H1 (cell line): Measurements from ENCODE around the gene OLFML2A. TPM values are rescaled to one million over a fixed set of nuclear protein-coding genes. Genes with fewer than 3 reads are reported as not detected.
A peak's percentile ranks its signal among the peaks of the same experiment; 100 is the strongest.

Experiments
- CTCF ChIA-PET: fragments of 300-600 bp; sonication (Branson Sonifier 250); formaldehyde crosslinking; loops from one replicate; lab custom pipeline; 2021; ENCODE audit not compliant: partially characterized antibody; lab: Charles Lee
- POLR2A ChIA-PET: fragments of 300-600 bp; sonication (Branson Sonifier 250); formaldehyde crosslinking; loops from one replicate; lab custom pipeline; 2021; ENCODE audit warnings: inconsistent platforms; ENCODE audit not compliant: partially characterized antibody; lab: Charles Lee
- DNase-seq, 2 experiments: peaks; one replicate each; pipeline versions ENCODE4 v3.0.0 to v3.0.0-alpha.2; 2010 to 2022; ENCODE audit warnings: low spot score in 2 of 2, low read depth in 1 of 2, mixed read lengths in 1 of 2
- FAIRE-seq: peaks from 2 replicates; lab custom pipeline; 2011; peaks lifted over from hg19 to GRCh38; lab: Jason Lieb, UNC
- H2AFZ ChIP-seq: 2 replicates; pipeline ENCODE4 v1.8.1; 2012; ENCODE audit warnings: low read length, inconsistent platforms
- H2AK5ac ChIP-seq: 2 replicates; pipeline ENCODE4 v1.6.1; 2013; ENCODE audit warnings: low read depth, low read length
- H2BK120ac ChIP-seq: replicated peaks from 2 replicates; pipeline ENCODE3; 2013; ENCODE audit warnings: low read depth, low read length, inconsistent platforms
- H2BK12ac ChIP-seq: 2 replicates; pipeline ENCODE4 v1.6.1; 2013; ENCODE audit warnings: low read depth, low read length
- H2BK15ac ChIP-seq: 2 replicates; pipeline ENCODE4 v1.6.1; 2013; ENCODE audit warnings: low read length
- H2BK20ac ChIP-seq: 2 replicates; pipeline ENCODE4 v1.6.1; 2013; ENCODE audit warnings: low read length
- H2BK5ac ChIP-seq: 2 replicates; pipeline ENCODE4 v1.6.1; 2013; ENCODE audit warnings: low read depth, low read length
- H3K14ac ChIP-seq: 2 replicates; pipeline ENCODE4 v1.6.1; 2013; ENCODE audit warnings: inconsistent platforms; ENCODE audit not compliant: insufficient read length
- H3K18ac ChIP-seq: 2 replicates; pipeline ENCODE4 v1.6.1; 2013; ENCODE audit warnings: low read length; ENCODE audit errors: extremely low read depth
- H3K23ac ChIP-seq: 2 replicates; pipeline ENCODE4 v1.6.1; 2013; ENCODE audit warnings: inconsistent platforms; ENCODE audit not compliant: insufficient read length
- H3K23me2 ChIP-seq: 2 replicates; pipeline ENCODE4 v1.6.1; 2013; ENCODE audit warnings: low read depth, low read length
- H3K27ac ChIP-seq: 2 replicates; pipeline ENCODE4 v1.6.1; 2011; ENCODE audit warnings: low read depth, low read length, inconsistent platforms
- H3K27me3 ChIP-seq, 4 experiments: replicated peaks in 1 of 4; 1 replicate in 1 of 4; 2 replicates in 3 of 4; pipeline versions ENCODE4 v1.6.1 to v1.8.1; 2011 to 2013; ENCODE audit warnings: low read length in 3 of 4, mild to moderate bottlenecking in 3 of 4, inconsistent platforms in 2 of 4, mixed read lengths in 2 of 4, moderate library complexity in 1 of 4; ENCODE audit not compliant: control insufficient read depth in 3 of 4, insufficient read depth in 3 of 4; ENCODE audit errors: extremely low read depth in 1 of 4
- H3K36me3 ChIP-seq, 4 experiments: 2 replicates each; pipeline versions ENCODE4 v1.6.1 to v1.8.1; 2011 to 2013; ENCODE audit warnings: mild to moderate bottlenecking in 4 of 4, low read length in 3 of 4, moderate library complexity in 2 of 4, control low read depth in 1 of 4, inconsistent platforms in 1 of 4; ENCODE audit not compliant: insufficient read depth in 4 of 4, control insufficient read depth in 2 of 4
- H3K4ac ChIP-seq: replicated peaks from 2 replicates; pipeline ENCODE3; 2013; ENCODE audit warnings: low read length, low read depth, mixed read lengths, inconsistent platforms; ENCODE audit not compliant: insufficient read length
- H3K4me1 ChIP-seq, 4 experiments: replicated peaks in 1 of 4; 1 replicate in 1 of 4; 2 replicates in 3 of 4; pipeline versions ENCODE4 v1.6.1 to v1.8.1; 2011 to 2013; ENCODE audit warnings: low read length in 3 of 4, inconsistent platforms in 2 of 4, mixed read lengths in 1 of 4; ENCODE audit not compliant: insufficient read depth in 4 of 4, control insufficient read depth in 3 of 4
- H3K4me2 ChIP-seq, 2 experiments: 2 replicates each; pipeline versions ENCODE4 v1.6.1 to v1.8.1; 2011 to 2013; ENCODE audit warnings: low read depth in 2 of 2, low read length in 2 of 2, control low read depth in 1 of 2, inconsistent platforms in 1 of 2, mild to moderate bottlenecking in 1 of 2; ENCODE audit not compliant: insufficient read depth in 1 of 2
- H3K4me3 ChIP-seq, 4 experiments: fragments of 200-600, 300-600 bp in 1 of 4; sonication (generic), shearing (Covaris generic), sonication (Bioruptor Twin) in 1 of 4; 2 replicates each; pipeline versions ENCODE4 v1.5.1 to v1.8.1; 2011 to 2016; ENCODE audit warnings: low read length in 4 of 4, low read depth in 3 of 4, control low read depth in 2 of 4, inconsistent platforms in 2 of 4, mild to moderate bottlenecking in 2 of 4, mixed read lengths in 1 of 4, moderate library complexity in 1 of 4; ENCODE audit not compliant: insufficient read depth in 2 of 4; ENCODE audit errors: extremely low read depth in 1 of 4
- H3K56ac ChIP-seq: replicated peaks from 2 replicates; pipeline ENCODE3; 2013; ENCODE audit warnings: low read depth, mild to moderate bottlenecking, mixed read lengths, low read length, inconsistent platforms; ENCODE audit not compliant: insufficient read length
- H3K79me1 ChIP-seq: 2 replicates; pipeline ENCODE4 v1.6.1; 2013; ENCODE audit warnings: low read depth, low read length, control low read depth
- H3K79me2 ChIP-seq, 2 experiments: 2 replicates each; pipeline versions ENCODE4 v1.6.1 to v1.8.1; 2012 to 2013; ENCODE audit warnings: low read length in 2 of 2, mild to moderate bottlenecking in 2 of 2, inconsistent platforms in 1 of 2; ENCODE audit not compliant: insufficient read depth in 2 of 2, control insufficient read depth in 1 of 2
- H3K9ac ChIP-seq, 4 experiments: replicated peaks in 1 of 4; 1 replicate in 1 of 4; 2 replicates in 3 of 4; pipeline versions ENCODE4 v1.6.1 to v1.8.1; 2011 to 2013; ENCODE audit warnings: low read depth in 3 of 4, low read length in 3 of 4, control low read depth in 2 of 4, mild to moderate bottlenecking in 2 of 4, moderate library complexity in 2 of 4, inconsistent platforms in 1 of 4; ENCODE audit errors: extremely low read depth in 1 of 4
- H3K9me3 ChIP-seq, 2 experiments: 2 replicates each; pipeline versions ENCODE4 v1.6.1 to v1.8.1; 2012 to 2013; ENCODE audit warnings: mild to moderate bottlenecking in 2 of 2, moderate library complexity in 2 of 2, control low read depth in 1 of 2, inconsistent platforms in 1 of 2, low read depth in 1 of 2, low read length in 1 of 2, mixed read lengths in 1 of 2; ENCODE audit not compliant: insufficient read depth in 2 of 2
- H4K20me1 ChIP-seq, 2 experiments: replicated peaks in 1 of 2; 2 replicates each; pipeline versions ENCODE3 to v1.8.1; 2011 to 2013; ENCODE audit warnings: inconsistent platforms in 2 of 2, low read length in 2 of 2, mild to moderate bottlenecking in 1 of 2; ENCODE audit not compliant: insufficient read depth in 2 of 2, control insufficient read depth in 1 of 2
- H4K5ac ChIP-seq: 2 replicates; pipeline ENCODE4 v1.6.1; 2013; ENCODE audit warnings: low read length, low read depth, mixed read lengths, inconsistent platforms; ENCODE audit not compliant: insufficient read length
- H4K8ac ChIP-seq: 2 replicates; pipeline ENCODE4 v1.8.0; 2013; ENCODE audit warnings: mild to moderate bottlenecking, moderate library complexity, low read length, inconsistent platforms; ENCODE audit not compliant: insufficient read depth; ENCODE audit errors: extremely low read depth
- H4K91ac ChIP-seq: replicated peaks from 2 replicates; pipeline ENCODE3; 2013; ENCODE audit warnings: low read length, mixed read lengths, inconsistent platforms; ENCODE audit not compliant: insufficient read length
- EGR1 ChIP-seq: IDR thresholded peaks from 2 replicates; pipeline ENCODE4 v1.6.1; 2011; ENCODE audit warnings: low read depth, low read length, borderline replicate concordance
- EP300 ChIP-seq, 2 experiments: IDR thresholded peaks; 1 replicate in 1 of 2; 2 replicates in 1 of 2; pipeline ENCODE4 v1.6.1; 2011 to 2012; ENCODE audit warnings: low read depth in 2 of 2, low read length in 2 of 2, mild to moderate bottlenecking in 2 of 2, borderline replicate concordance in 1 of 2, inconsistent platforms in 1 of 2, moderate library complexity in 1 of 2
- GTF2F1 ChIP-seq: IDR thresholded peaks from 2 replicates; pipeline ENCODE4 v1.6.1; 2012; ENCODE audit warnings: low read depth, low read length, improper control_type of control experiment, borderline replicate concordance
- KDM4A ChIP-seq: IDR thresholded peaks from one replicate; pipeline ENCODE4 v1.7.1; 2012; ENCODE audit warnings: low read depth, mild to moderate bottlenecking, moderate library complexity, low read length, inconsistent platforms; ENCODE audit not compliant: severe bottlenecking
- NRF1 ChIP-seq: IDR thresholded peaks from 2 replicates; pipeline ENCODE4 v1.6.1; 2011; ENCODE audit warnings: mild to moderate bottlenecking, low read depth, low read length, improper control_type of control experiment
- POLR2AphosphoS5 ChIP-seq: IDR thresholded peaks from 2 replicates; pipeline ENCODE4 v1.6.1; 2011; ENCODE audit warnings: low read depth, low read length
- RAD21 ChIP-seq, 2 experiments: IDR thresholded peaks in 1 of 2; conservative IDR thresholded peaks in 1 of 2; 2 replicates each; pipeline ENCODE4 v1.6.1; 2011; ENCODE audit warnings: low read depth in 2 of 2, low read length in 2 of 2, improper control_type of control experiment in 1 of 2, inconsistent platforms in 1 of 2, mild to moderate bottlenecking in 1 of 2, moderate library complexity in 1 of 2
- RNF2 ChIP-seq: fragments of 200-900, 300-1000 bp; sonication (generic); IDR thresholded peaks from 2 replicates; pipeline ENCODE4 v1.7.1; 2016; ENCODE audit warnings: borderline replicate concordance, low read depth, mild to moderate bottlenecking, antibody characterized with exemption, low read length; ENCODE audit not compliant: poor library complexity, severe bottlenecking; ENCODE audit errors: missing control alignments
- WGBS, 2 experiments: shearing (Covaris generic) in 1 of 2; methylation state at CpG; one replicate each; pipeline versions ENCODE4 v1.1.6 to v1.1.7; 2013 to 2015; ENCODE audit warnings: low lambda C conversion rate in 2 of 2, mixed read lengths in 2 of 2, inconsistent platforms in 1 of 2, low coverage in 1 of 2, missing lambda C conversion rate in 1 of 2; ENCODE audit not compliant: insufficient replicate concordance in 2 of 2, insufficient coverage in 1 of 2, insufficient read length in 1 of 2; ENCODE audit errors: extremely low coverage in 1 of 2, missing lambda C conversion rate in 1 of 2; 5-methylcytosine and 5-hydroxymethylcytosine counted together
- polyA plus RNA-seq, 7 experiments: library from polyadenylated mRNA; depleted of rRNA in 3 of 7; stranded (reverse) in 5 of 7; unstranded in 2 of 7; fragments of >200 nt in 5 of 7; fragments of 200-250 nt in 2 of 7; gene quantifications; 1 replicate in 5 of 7; 2 replicates in 1 of 7; 4 replicates in 1 of 7; pipeline versions ENCODE4 v1.2.1 to v1.2.3, GENCODE V29; 2011 to 2013; ENCODE audit warnings: missing spikeins in 2 of 7, mixed read lengths in 2 of 7
- total RNA-seq: library from RNA; stranded (reverse); fragmentation: NEBNext Ultra II Directional; extraction: Animal tissue kit (Norgen Biotek cat#: 25700); gene quantifications from 2 replicates; pipeline ENCODE4 v1.2.1, GENCODE V29; 2021
- TF ChIP-seq, protein P1 (sequence below): IDR thresholded peaks from 2 replicates; pipeline ENCODE4 v1.6.1; 2011; ENCODE audit warnings: low read length, improper control_type of control experiment

OLFML2A gene
- total and polyA plus RNA-seq, 2 of the 8 experiments (the other 6 are each of a cell fraction or from before 2014, with no cell fraction given), result 7.8 to 11.5 TPM

DNA sequence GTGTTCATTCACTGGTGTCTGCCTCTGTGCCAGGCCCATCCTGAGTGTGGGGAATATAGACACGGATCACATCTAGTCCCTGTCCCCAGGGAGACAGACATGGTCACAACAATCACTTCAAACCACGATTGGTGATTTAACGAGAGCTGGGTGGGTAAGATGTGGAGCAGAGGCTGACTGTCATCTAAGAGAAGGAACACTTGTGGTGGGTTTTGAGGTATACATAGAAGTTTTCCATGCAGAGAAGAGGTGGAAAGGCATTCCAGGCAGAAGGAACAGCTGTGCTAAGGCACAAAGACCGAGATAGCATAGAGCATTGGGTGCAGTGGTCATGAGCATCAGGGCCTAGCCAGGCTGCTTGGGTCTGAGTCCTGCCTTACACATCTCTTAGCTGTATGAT, 53.7 kb downstream of the OLFML2A start:
- Histone ChIP-seq H3K27ac (no peak overlapping the region), H4K20me1 (no peaks in the 10 kb centered on the region), H2BK5ac (no peak overlapping the region), H3K9me3 (no peaks in the 10 kb centered on the region), H3K4me1 (peaks cover 0 to 3% (median 1%) of the 10 kb centered on the region in 4 experiments; a peak in 3 of 7 replicates), H3K18ac (no peak overlapping the region), H2AFZ (no peak overlapping the region), H3K27me3 (no peaks in the 10 kb centered on the region), H3K4me2 (no peak overlapping the region), H2BK12ac (no peak overlapping the region; the same call in 1 of the 2 replicates), H4K5ac (peak overlapping the region; percentile 22), H3K14ac (no peak overlapping the region), H3K79me2 (no peaks in the 10 kb centered on the region), H3K4ac (no peak overlapping the region), H4K91ac (no peak overlapping the region), H2BK15ac (no peak overlapping the region), H3K56ac (no peak overlapping the region), H3K9ac (no peak overlapping the region), H3K4me3 (no peak overlapping the region), H3K23ac (no peak overlapping the region), H3K23me2 (no peaks in the 10 kb centered on the region), H2BK120ac (no peak overlapping the region), H3K79me1 (no peaks in the 10 kb centered on the region), H3K36me3 (no peaks in the 10 kb centered on the region), H2AK5ac (no peak overlapping the region), H2BK20ac (0 out of 2 replicates have a peak overlapping the region, but pooled peaks have one; percentile 1), H4K8ac (no peak overlapping the region)
- ChIA-PET CTCF (interaction anchor here (0.7 to 65.2 kb wide), 7 partner anchors 12 to 256 kb away, joined by 3 to 1529 read pairs (median 8); partner anchors contain the start of genes ARPC5L, NR6A1, OLFML2A and RPL35), POLR2A (interaction anchor here (1.3 to 3.2 kb wide), 3 partner anchors 10 to 31 kb away, joined by 3 to 18 read pairs (median 4); partner anchors contain the start of genes ARPC5L and RPL35)
- FAIRE-seq (no peak), DNase-seq (no peak)
- WGBS, 2 experiments, result 68% methylated on average over 4 of the region's 4 CpGs; no CpG with 5 or more reads in 1 of the 2 experiments
- TF ChIP-seq RNF2 (no peak), GTF2F1 (no peak), POLR2AphosphoS5 (no peak), KDM4A (no peak), EGR1 (no peak), NRF1 (no peak), EP300 (IDR thresholded peaks at IDR 0.05; ENCODE audit: borderline replicate concordance in 1 of 2, low read depth in 2 of 2, low read length in 2 of 2) (no peak), RAD21 (IDR thresholded peaks at IDR 0.05 in 1 of 2, conservative IDR thresholded peaks at IDR 0.05 in 1 of 2; ENCODE audit: low read depth in 2 of 2, low read length in 2 of 2) (no peak)
- TF ChIP-seq, protein P1, sequence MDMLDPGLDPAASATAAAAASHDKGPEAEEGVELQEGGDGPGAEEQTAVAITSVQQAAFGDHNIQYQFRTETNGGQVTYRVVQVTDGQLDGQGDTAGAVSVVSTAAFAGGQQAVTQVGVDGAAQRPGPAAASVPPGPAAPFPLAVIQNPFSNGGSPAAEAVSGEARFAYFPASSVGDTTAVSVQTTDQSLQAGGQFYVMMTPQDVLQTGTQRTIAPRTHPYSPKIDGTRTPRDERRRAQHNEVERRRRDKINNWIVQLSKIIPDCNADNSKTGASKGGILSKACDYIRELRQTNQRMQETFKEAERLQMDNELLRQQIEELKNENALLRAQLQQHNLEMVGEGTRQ, result no peak
